Endodermal cell (in vitro differentiated cells): ENCODE data around the gene ZRANB3. TPM values are rescaled to one million over a fixed set of nuclear protein-coding genes. Genes with fewer than 3 reads are reported as not detected.

Experiments used
- DNase-seq: peaks from one replicate; pipeline ENCODE4 v3.0.0-alpha.2; 2017
- H3K27ac ChIP-seq: 2 replicates; pipeline ENCODE4 v1.5.1; 2013; ENCODE audit warnings: mild to moderate bottlenecking, low read depth, low read length, moderate library complexity
- H3K27me3 ChIP-seq: 2 replicates; pipeline ENCODE4 v1.6.1; 2013; ENCODE audit warnings: mild to moderate bottlenecking, low read length, moderate library complexity; ENCODE audit not compliant: insufficient read depth, control insufficient read depth, poor library complexity, severe bottlenecking
- H3K36me3 ChIP-seq: 2 replicates; pipeline ENCODE4 v1.7.0; 2013; ENCODE audit warnings: mild to moderate bottlenecking, low read length, moderate library complexity; ENCODE audit not compliant: control insufficient read depth, insufficient read depth
- H3K4me1 ChIP-seq: one replicate; pipeline ENCODE4 v1.7.0; 2013; ENCODE audit warnings: low read length; ENCODE audit not compliant: control insufficient read depth, insufficient read depth
- H3K4me3 ChIP-seq: 2 replicates; pipeline ENCODE4 v1.5.1; 2013; ENCODE audit warnings: mild to moderate bottlenecking, low read length, moderate library complexity
- H3K9ac ChIP-seq: 2 replicates; pipeline ENCODE4 v1.6.1; 2013; ENCODE audit warnings: mild to moderate bottlenecking, low read length, moderate library complexity; ENCODE audit not compliant: poor library complexity, severe bottlenecking; ENCODE audit errors: extremely low read depth
- H3K9me3 ChIP-seq: 2 replicates; pipeline ENCODE4 v1.6.1; 2013; ENCODE audit warnings: mild to moderate bottlenecking, low read length, moderate library complexity; ENCODE audit not compliant: control insufficient read depth
- H3K27ac Mint-ChIP-seq: 2 replicates; pipeline ENCODE4 v1.8.0; 2020; ENCODE audit warnings: mixed read lengths
- H3K27me3 Mint-ChIP-seq: 2 replicates; pipeline ENCODE4 v1.8.0; 2021; ENCODE audit warnings: mild to moderate bottlenecking, mixed read lengths; ENCODE audit not compliant: insufficient read depth
- H3K36me3 Mint-ChIP-seq: 2 replicates; pipeline ENCODE4 v1.8.0; 2020; ENCODE audit warnings: low read depth, mixed read lengths
- H3K4me1 Mint-ChIP-seq: 2 replicates; pipeline ENCODE4 v1.8.0; 2020; ENCODE audit warnings: mixed read lengths
- H3K4me3 Mint-ChIP-seq: 2 replicates; pipeline ENCODE4 v1.8.0; 2020; ENCODE audit warnings: mild to moderate bottlenecking, moderate library complexity, mixed read lengths
- H3K9me3 Mint-ChIP-seq: 2 replicates; pipeline ENCODE4 v1.8.0; 2020; ENCODE audit warnings: mild to moderate bottlenecking, mixed read lengths
- WGBS, 2 experiments: methylation state at CpG; one replicate each; pipeline versions ENCODE4 v1.1.5 to v1.1.7; 2013; ENCODE audit warnings: missing lambda C conversion rate in 2 of 2, mixed read lengths in 1 of 2; ENCODE audit not compliant: insufficient coverage in 1 of 2, insufficient read length in 1 of 2; 5-methylcytosine and 5-hydroxymethylcytosine counted together
- total RNA-seq, 2 donors: library from RNA; stranded (reverse); fragmentation: NEBNext Ultra II Directional in 1 of 2; extraction: Animal tissue kit (Norgen Biotek cat#: 25700) in 1 of 2; gene quantifications; 2 replicates in 1 of 2; 3 replicates in 1 of 2; pipeline ENCODE4 v1.2.1, GENCODE V29; 2021
- TF ChIP-seq, protein P1 (sequence below): fragments of 200-600 bp; sonication (generic); conservative IDR thresholded peaks from 2 replicates; pipeline ENCODE4 v1.5.0; 2021; ENCODE audit warnings: antibody characterized with exemption, mild to moderate bottlenecking

ZRANB3 gene
- total RNA-seq, 2 donors from 2014 or later: 17.2 to 20.7 TPM

DNA sequence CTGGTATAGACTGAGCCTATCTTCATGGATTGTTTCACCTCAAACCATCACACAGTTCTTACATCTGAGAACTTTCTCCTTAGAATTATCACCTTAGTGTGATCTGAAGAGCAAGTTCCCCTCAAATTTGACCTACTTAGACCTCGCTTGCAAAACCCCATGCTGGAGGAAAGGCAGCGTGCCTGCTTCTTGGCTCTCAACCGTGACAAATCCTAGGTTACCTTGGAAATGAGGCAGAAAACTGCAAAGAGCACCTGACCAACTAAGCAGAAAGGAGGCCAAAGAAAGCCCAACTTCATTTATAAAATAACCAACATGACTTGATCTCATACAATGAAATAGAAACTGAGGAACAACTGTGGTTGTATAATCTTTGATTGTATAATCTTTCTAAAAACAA is 332.5 kb downstream of the ZRANB3 start:
- no peaks in the 10 kb centered on the region for H3K4me1 Mint-ChIP-seq
- no peak overlapping the region for H3K4me3 ChIP-seq
- H3K4me1 ChIP-seq: no peaks in the 10 kb centered on the region
- no peak overlapping the region for H3K9ac ChIP-seq
- TF ChIP-seq, protein P1, sequence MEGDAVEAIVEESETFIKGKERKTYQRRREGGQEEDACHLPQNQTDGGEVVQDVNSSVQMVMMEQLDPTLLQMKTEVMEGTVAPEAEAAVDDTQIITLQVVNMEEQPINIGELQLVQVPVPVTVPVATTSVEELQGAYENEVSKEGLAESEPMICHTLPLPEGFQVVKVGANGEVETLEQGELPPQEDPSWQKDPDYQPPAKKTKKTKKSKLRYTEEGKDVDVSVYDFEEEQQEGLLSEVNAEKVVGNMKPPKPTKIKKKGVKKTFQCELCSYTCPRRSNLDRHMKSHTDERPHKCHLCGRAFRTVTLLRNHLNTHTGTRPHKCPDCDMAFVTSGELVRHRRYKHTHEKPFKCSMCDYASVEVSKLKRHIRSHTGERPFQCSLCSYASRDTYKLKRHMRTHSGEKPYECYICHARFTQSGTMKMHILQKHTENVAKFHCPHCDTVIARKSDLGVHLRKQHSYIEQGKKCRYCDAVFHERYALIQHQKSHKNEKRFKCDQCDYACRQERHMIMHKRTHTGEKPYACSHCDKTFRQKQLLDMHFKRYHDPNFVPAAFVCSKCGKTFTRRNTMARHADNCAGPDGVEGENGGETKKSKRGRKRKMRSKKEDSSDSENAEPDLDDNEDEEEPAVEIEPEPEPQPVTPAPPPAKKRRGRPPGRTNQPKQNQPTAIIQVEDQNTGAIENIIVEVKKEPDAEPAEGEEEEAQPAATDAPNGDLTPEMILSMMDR: no peak
- H3K36me3 Mint-ChIP-seq: peaks cover 2% of the 10 kb centered on the region
- peaks cover 6% of the 10 kb centered on the region for H3K9me3 Mint-ChIP-seq
- H3K27ac ChIP-seq: no peak overlapping the region
- H3K9me3 ChIP-seq: peaks cover 4% of the 10 kb centered on the region
- no peaks in the 10 kb centered on the region for H3K27me3 Mint-ChIP-seq
- no peaks in the 10 kb centered on the region for H3K36me3 ChIP-seq
- no peak for DNase-seq
- no peaks in the 10 kb centered on the region for H3K27me3 ChIP-seq
- WGBS, 2 experiments: 94% methylated on average over 3 of the region's 3 CpGs; no CpG with 5 or more reads in 1 of the 2 experiments
- no peak overlapping the region for H3K27ac Mint-ChIP-seq
- no peak overlapping the region for H3K4me3 Mint-ChIP-seq

DNA sequence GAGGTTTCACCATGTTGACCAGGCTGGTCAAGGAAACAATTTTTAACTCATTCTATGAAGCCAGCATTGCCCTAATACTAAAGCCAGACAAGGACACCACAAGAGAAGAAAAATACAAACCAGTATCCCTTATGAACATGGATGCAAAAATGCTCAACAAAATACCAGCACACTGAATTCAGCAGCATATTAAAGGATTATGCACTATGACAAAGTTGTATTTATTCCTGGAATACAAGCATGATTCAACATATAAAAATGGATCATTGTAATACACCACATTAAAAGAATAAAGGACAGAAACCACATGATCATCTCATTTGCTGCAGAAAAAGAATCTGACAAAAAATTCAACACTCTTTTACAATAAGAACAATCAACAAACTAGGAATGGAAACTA is 340.2 kb downstream of the ZRANB3 start:
- Mint-ChIP-seq H3K36me3 (peaks cover 8% of the 10 kb centered on the region), H3K4me1 (no peaks in the 10 kb centered on the region), H3K27ac (no peak overlapping the region), H3K9me3 (peaks cover 39% of the 10 kb centered on the region), H3K27me3 (no peaks in the 10 kb centered on the region), H3K4me3 (no peak overlapping the region)
- H3K4me1 ChIP-seq: no peaks in the 10 kb centered on the region
- H3K27me3 ChIP-seq: no peaks in the 10 kb centered on the region
- H3K9ac ChIP-seq: no peak overlapping the region
- no peaks in the 10 kb centered on the region for H3K36me3 ChIP-seq
- TF ChIP-seq, protein P1: no peak
- H3K27ac ChIP-seq: no peak overlapping the region
- H3K4me3 ChIP-seq: no peak overlapping the region
- DNase-seq: no peak
- H3K9me3 ChIP-seq: peaks cover 28% of the 10 kb centered on the region

DNA sequence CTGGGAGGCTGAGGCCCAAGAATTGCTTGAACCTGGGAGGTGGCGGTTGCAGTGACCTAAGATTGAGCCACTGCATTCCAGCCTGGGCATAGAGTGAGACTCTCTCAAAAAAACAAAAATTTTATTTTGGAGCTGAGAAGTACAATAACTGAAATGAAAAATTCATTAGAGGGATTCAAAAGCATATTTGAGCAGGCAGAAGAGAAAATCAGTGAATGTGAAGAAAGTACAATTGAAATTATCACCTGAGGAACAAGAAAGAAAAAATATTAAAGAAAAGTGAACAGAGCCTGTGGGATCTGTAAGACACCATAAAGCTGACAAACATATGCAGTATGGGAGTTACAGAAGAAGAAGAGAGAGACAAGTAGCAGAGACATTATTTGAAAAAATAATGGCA is 341.9 kb downstream of the ZRANB3 start:
- H3K4me3 Mint-ChIP-seq: no peak overlapping the region
- WGBS, 2 experiments: 83 to 100% methylated on average over 1 of the region's 1 CpG
- peaks cover 8% of the 10 kb centered on the region for H3K36me3 Mint-ChIP-seq
- Histone ChIP-seq H3K4me1 (no peaks in the 10 kb centered on the region), H3K4me3 (no peak overlapping the region), H3K9me3 (peaks cover 28% of the 10 kb centered on the region), H3K27me3 (no peaks in the 10 kb centered on the region), H3K27ac (no peak overlapping the region), H3K36me3 (no peaks in the 10 kb centered on the region), H3K9ac (no peak overlapping the region)
- peaks cover 36% of the 10 kb centered on the region for H3K9me3 Mint-ChIP-seq
- no peaks in the 10 kb centered on the region for H3K27me3 Mint-ChIP-seq
- no peak overlapping the region for H3K27ac Mint-ChIP-seq
- TF ChIP-seq, protein P1: no peak
- no peak for DNase-seq
- H3K4me1 Mint-ChIP-seq: no peaks in the 10 kb centered on the region
